H1 (cell line): Measurements from ENCODE around the gene GOLIM4. TPM values are rescaled to one million over a fixed set of nuclear protein-coding genes. Genes with fewer than 3 reads are reported as not detected.

Experiments used
- BACH1 ChIP-seq: IDR thresholded peaks from 2 replicates; pipeline ENCODE4 v1.6.1; 2012; ENCODE audit warnings: low read length, improper control_type of control experiment
- BCL11A ChIP-seq, 2 experiments: IDR thresholded peaks; one replicate each; pipeline ENCODE4 v1.6.1; 2011; ENCODE audit warnings: low read depth in 2 of 2, low read length in 2 of 2, mild to moderate bottlenecking in 2 of 2
- CBX5 ChIP-seq: fragments of 300-800, 300-1000 bp; sonication (generic); IDR thresholded peaks from 2 replicates; pipeline ENCODE4 v1.7.1; 2016; ENCODE audit warnings: antibody characterized with exemption, low read length, low read depth
- polyA plus RNA-seq, 7 experiments: library from polyadenylated mRNA; depleted of rRNA in 3 of 7; stranded (reverse) in 5 of 7; unstranded in 2 of 7; fragments of >200 nt in 5 of 7; fragments of 200-250 nt in 2 of 7; gene quantifications; 1 replicate in 5 of 7; 2 replicates in 1 of 7; 4 replicates in 1 of 7; pipeline versions ENCODE4 v1.2.1 to v1.2.3, GENCODE V29; 2011 to 2013; ENCODE audit warnings: missing spikeins in 2 of 7, mixed read lengths in 2 of 7
- total RNA-seq: library from RNA; stranded (reverse); fragmentation: NEBNext Ultra II Directional; extraction: Animal tissue kit (Norgen Biotek cat#: 25700); gene quantifications from 2 replicates; pipeline ENCODE4 v1.2.1, GENCODE V29; 2021
- TF ChIP-seq, protein P1 (sequence below): fragments of 300-600 bp; sonication (generic); IDR thresholded peaks from 2 replicates; pipeline ENCODE4 v1.7.1; 2012; ENCODE audit warnings: low read length, moderate library complexity, mild to moderate bottlenecking, inconsistent platforms; ENCODE audit not compliant: insufficient replicate concordance
- TF ChIP-seq, protein P2 (sequence below): IDR thresholded peaks from 2 replicates; pipeline ENCODE4 v1.6.1; 2012; ENCODE audit warnings: inconsistent platforms

GOLIM4 gene
- total and polyA plus RNA-seq, 2 of the 8 experiments (the other 6 are each of a cell fraction or from before 2014, with no cell fraction given): 5.6 to 29.7 TPM

DNA sequence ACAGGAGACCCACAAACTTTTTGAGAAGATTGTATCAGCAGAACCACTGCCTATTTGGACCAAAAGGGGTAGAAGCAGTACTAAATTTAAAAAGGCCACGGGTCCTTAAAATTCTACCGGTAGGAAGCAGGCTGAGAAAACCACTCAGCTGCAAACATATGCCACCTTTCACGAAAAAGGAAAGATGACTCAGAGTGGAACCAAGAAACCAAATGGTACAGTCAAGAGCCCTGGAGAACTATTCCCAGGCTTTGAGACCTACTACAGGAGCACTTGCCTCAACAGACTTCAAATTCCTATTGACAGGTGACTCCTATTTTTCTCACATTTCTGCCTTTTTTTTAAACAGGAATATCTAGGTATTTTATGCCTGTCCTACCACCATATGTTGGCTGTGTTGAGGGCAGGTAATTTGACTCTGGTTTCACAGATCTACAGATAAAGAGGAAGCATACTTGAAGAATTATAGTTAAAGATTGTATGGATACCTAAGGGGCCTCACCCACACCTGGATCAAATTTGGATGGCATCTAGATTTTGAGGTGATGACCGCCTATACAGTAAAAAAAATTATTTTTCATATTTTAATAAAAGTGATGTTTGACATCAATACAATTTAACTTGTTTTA lies 10.1 kb downstream of the GOLIM4 start (continued):
- TF ChIP-seq, protein P1, sequence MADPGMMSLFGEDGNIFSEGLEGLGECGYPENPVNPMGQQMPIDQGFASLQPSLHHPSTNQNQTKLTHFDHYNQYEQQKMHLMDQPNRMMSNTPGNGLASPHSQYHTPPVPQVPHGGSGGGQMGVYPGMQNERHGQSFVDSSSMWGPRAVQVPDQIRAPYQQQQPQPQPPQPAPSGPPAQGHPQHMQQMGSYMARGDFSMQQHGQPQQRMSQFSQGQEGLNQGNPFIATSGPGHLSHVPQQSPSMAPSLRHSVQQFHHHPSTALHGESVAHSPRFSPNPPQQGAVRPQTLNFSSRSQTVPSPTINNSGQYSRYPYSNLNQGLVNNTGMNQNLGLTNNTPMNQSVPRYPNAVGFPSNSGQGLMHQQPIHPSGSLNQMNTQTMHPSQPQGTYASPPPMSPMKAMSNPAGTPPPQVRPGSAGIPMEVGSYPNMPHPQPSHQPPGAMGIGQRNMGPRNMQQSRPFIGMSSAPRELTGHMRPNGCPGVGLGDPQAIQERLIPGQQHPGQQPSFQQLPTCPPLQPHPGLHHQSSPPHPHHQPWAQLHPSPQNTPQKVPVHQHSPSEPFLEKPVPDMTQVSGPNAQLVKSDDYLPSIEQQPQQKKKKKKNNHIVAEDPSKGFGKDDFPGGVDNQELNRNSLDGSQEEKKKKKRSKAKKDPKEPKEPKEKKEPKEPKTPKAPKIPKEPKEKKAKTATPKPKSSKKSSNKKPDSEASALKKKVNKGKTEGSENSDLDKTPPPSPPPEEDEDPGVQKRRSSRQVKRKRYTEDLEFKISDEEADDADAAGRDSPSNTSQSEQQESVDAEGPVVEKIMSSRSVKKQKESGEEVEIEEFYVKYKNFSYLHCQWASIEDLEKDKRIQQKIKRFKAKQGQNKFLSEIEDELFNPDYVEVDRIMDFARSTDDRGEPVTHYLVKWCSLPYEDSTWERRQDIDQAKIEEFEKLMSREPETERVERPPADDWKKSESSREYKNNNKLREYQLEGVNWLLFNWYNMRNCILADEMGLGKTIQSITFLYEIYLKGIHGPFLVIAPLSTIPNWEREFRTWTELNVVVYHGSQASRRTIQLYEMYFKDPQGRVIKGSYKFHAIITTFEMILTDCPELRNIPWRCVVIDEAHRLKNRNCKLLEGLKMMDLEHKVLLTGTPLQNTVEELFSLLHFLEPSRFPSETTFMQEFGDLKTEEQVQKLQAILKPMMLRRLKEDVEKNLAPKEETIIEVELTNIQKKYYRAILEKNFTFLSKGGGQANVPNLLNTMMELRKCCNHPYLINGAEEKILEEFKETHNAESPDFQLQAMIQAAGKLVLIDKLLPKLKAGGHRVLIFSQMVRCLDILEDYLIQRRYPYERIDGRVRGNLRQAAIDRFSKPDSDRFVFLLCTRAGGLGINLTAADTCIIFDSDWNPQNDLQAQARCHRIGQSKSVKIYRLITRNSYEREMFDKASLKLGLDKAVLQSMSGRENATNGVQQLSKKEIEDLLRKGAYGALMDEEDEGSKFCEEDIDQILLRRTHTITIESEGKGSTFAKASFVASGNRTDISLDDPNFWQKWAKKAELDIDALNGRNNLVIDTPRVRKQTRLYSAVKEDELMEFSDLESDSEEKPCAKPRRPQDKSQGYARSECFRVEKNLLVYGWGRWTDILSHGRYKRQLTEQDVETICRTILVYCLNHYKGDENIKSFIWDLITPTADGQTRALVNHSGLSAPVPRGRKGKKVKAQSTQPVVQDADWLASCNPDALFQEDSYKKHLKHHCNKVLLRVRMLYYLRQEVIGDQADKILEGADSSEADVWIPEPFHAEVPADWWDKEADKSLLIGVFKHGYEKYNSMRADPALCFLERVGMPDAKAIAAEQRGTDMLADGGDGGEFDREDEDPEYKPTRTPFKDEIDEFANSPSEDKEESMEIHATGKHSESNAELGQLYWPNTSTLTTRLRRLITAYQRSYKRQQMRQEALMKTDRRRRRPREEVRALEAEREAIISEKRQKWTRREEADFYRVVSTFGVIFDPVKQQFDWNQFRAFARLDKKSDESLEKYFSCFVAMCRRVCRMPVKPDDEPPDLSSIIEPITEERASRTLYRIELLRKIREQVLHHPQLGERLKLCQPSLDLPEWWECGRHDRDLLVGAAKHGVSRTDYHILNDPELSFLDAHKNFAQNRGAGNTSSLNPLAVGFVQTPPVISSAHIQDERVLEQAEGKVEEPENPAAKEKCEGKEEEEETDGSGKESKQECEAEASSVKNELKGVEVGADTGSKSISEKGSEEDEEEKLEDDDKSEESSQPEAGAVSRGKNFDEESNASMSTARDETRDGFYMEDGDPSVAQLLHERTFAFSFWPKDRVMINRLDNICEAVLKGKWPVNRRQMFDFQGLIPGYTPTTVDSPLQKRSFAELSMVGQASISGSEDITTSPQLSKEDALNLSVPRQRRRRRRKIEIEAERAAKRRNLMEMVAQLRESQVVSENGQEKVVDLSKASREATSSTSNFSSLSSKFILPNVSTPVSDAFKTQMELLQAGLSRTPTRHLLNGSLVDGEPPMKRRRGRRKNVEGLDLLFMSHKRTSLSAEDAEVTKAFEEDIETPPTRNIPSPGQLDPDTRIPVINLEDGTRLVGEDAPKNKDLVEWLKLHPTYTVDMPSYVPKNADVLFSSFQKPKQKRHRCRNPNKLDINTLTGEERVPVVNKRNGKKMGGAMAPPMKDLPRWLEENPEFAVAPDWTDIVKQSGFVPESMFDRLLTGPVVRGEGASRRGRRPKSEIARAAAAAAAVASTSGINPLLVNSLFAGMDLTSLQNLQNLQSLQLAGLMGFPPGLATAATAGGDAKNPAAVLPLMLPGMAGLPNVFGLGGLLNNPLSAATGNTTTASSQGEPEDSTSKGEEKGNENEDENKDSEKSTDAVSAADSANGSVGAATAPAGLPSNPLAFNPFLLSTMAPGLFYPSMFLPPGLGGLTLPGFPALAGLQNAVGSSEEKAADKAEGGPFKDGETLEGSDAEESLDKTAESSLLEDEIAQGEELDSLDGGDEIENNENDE: no peak
- TF ChIP-seq BACH1 (no peak), BCL11A (IDR thresholded peaks at IDR 0.05; ENCODE audit: low read depth in 2 of 2, low read length in 2 of 2) (no peak), CBX5 (no peak)
- TF ChIP-seq, protein P2, sequence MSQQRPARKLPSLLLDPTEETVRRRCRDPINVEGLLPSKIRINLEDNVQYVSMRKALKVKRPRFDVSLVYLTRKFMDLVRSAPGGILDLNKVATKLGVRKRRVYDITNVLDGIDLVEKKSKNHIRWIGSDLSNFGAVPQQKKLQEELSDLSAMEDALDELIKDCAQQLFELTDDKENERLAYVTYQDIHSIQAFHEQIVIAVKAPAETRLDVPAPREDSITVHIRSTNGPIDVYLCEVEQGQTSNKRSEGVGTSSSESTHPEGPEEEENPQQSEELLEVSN: no peak
